CD4-positive, alpha-beta T cell treated with Interleukin-2 at 100 ng/mL for 4 hours (primary cell): Measurements from ENCODE around the gene FMR1.

Experiments used
- DNase-seq: peaks from one replicate; pipeline ENCODE4 v3.0.0-alpha.2; 2020; ENCODE audit warnings: low spot score

FMR1 gene

GRCh38 chrX:147916375-147916968 is 4.8 kb downstream of the FMR1 start:
- no peak for DNase-seq

- DNase-seq = peak; percentile 53
Measured at GRCh38 chrX:147917700-147918695, 6.3 kb downstream of the FMR1 start.

DNA sequence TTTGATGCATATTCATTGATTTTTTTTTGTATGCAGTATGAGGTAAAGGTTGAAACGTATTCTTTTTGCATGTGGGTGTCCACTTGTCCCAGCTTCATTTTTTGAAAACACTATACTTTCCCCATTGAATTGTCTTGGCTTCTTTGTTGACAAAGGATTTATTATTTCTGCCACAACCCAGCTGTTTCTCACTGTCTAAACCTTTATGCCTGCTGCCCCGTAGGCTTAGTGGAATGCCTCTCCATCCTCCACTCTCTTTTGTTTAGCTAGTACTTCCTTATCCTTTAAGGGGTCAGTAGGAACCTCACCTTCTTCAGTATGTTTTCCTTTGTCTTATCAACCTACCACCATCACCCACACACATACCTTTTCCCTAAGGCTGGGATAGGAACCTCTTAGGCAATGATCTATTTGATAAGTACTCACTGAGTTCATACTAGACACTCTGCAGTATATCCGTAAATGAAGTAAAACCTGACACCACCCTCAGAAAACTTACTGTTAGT is 8.5 kb downstream of the FMR1 start:
- no peak for DNase-seq

GRCh38 chrX:147923605-147924004 is 11.9 kb downstream of the FMR1 start:
- no peak for DNase-seq

- no peak for DNase-seq
Measured at GRCh38 chrX:147927256-147927655, 15.5 kb downstream of the FMR1 start.

GRCh38 chrX:147933815-147934214 is 22.1 kb downstream of the FMR1 start:
- DNase-seq = no peak

DNA sequence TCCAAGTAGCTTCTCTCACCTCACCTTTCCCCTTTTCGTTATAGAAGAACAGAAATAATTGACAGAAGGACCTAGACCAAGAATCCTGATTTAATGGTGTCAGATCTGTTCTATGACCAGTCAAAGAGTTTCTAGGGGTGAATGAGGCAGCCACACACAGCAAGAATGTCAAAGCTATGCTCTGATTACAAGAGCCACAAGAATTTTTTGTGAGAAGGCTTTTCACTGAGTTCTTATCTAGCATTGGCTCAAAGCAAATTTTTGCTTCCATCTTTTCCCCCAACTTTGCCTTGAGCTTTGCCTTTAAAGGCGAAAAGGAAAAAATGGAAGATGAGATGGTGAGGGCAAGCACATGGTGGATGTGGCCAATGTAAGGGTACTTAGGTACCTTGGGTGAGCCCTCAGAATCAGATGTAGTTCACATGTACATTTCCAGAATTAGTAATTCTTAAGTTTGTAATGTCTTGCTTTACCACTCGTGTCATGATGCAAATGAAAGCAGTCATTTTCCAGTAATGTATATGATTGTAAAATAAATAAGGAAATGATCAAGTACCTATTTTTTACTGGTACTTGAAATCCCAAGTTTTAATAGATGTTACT is 23.5 kb downstream of the FMR1 start:
- no peak for DNase-seq

GRCh38 chrX:147945286-147945685 is 33.6 kb downstream of the FMR1 start:
- DNase-seq = no peak

DNA sequence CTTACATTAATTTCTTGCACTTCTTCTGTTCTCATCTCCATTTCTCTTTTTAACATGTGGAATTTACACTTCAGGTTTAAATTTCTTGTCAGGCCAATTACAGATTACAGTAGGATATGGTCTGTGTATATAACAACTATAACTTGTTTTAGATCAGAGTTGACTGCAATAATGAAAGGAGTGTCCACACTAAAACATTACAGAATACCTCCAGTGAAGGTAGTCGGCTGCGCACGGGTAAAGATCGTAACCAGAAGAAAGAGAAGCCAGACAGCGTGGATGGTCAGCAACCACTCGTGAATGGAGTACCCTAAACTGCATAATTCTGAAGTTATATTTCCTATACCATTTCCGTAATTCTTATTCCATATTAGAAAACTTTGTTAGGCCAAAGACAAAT is 36.8 kb downstream of the FMR1 start:
- no peak for DNase-seq

DNA sequence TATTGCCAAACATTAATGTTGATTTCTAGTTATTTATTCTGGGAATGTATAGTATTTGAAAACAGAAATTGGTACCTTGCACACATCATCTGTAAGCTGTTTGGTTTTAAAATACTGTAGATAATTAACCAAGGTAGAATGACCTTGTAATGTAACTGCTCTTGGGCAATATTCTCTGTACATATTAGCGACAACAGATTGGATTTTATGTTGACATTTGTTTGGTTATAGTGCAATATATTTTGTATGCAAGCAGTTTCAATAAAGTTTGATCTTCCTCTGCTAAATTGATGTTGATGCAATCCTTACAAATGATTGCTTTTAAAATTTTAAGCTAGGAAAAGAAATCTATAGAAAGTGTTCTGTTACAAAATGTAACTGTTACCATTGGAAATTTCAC is 38.6 kb downstream of the FMR1 start:
- no peak for DNase-seq

DNA sequence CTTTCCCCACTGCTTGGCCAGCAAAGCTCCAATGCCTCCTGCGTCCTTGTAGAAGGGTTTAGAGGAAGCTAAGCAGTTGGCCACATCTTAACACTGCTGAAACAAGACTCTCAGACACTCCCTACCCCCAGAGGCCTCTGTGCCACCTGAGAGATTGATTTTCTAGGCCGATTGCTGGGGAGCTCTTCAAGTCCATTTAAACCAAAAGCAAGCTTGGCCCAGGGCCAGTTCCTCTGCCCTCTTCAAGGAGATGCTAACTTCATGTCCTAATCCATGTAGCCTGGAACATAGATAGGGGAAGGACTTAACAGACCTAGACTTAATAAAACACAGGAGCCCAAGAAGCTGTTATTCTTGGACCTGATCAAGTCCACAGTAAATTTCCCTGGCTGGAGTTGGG is 42.3 kb downstream of the FMR1 start:
- DNase-seq = no peak

DNA sequence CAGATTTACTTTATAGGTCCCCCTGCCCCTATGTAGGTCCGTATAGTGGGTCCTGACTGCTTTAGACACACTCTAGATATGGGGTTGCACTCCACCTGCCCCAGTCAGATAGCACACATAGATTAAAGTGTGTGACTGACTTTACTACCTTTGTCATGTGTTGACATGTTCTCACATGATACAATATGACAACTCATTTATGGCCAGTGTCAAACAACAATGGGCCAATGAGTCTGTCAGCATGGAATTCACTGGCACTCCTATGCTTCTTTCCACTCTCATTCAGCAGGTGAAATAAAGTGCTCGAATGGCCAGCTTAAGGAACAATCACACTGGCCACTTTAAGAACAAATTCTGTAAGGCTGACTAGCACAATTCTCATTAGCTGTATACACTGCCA is 45.6 kb downstream of the FMR1 start:
- DNase-seq = no peak

DNA sequence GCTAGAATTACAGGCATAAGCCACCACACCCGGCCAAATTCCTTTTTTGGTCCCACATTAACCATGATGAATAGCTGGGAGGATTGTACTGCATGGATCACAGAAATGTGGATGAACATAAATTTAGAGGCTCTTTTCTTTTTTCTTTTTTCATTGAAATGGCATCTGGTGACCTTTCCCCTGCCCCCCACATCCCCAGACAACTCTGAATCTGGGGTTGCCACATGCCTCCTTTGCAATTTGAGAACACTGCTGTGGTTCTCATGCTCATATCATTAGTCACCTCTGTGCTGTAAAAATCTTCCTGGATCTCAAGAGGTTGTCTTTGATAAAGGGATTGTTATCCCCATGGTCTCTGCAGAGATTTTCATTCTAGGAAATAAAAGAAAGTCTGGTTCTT is 46.6 kb downstream of the FMR1 start:
- no peak for DNase-seq

DNA sequence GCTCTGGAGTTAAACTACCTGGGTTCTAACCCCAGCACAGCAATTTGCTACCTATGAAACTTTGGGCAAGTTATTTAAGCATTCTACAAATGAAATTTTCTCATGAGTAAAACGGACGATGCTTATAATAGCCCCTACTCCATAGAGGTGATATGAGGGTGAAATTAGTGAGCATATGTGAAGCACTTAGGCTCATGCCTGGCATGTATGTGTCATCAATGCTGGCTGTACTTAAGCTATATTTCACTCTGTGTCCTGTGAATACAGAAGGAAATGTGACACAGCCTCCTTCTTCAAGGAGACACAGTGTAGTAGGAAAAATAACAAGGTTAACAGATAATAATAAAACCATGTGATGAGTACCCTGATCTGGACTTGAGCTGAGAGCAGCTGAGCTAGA is 49.0 kb downstream of the FMR1 start:
- no peak for DNase-seq

GRCh38 chrX:147962476-147962875 is 50.8 kb downstream of the FMR1 start:
- no peak for DNase-seq

DNA sequence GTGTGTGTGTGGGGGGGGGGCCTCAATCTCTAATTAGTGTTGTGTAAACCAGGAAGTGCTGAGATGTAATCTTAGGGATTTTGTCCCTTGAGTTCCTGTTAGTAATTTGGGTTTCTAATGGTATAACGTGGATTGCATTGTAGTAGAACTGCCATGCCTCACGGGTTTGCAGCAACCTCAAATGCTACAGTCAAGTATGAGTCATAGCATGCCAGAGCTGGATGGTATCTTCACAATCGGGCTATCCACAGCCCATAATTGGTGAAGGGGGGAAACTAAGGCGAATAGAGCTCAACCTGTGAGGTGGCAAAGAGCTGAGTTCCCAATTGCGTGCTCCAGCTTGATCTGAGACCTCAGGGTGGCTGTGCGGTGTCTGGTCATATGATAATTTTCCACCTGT is 67.2 kb downstream of the FMR1 start:
- no peak for DNase-seq

GRCh38 chrX:147981038-147981752 is 69.5 kb downstream of the FMR1 start, which contains the start of gene FMR1NB:
Gene FMR1NB, plus strand, starts transcription at chrX:147981337. Its CDS starts 66 bp downstream, at chrX:147981403.
- no peak for DNase-seq
